H1 (cell line): ENCODE results near the gene RBL1. TPM values are rescaled to one million over a fixed set of nuclear protein-coding genes. Genes with fewer than 3 reads are reported as not detected.
"Not testable (repeated sequence)": the region's sequence is repeated elsewhere in the genome, so short reads cannot be mapped to it uniquely, and the experiment has no call there.

Experiments used
- CTCF ChIA-PET: fragments of 300-600 bp; sonication (Branson Sonifier 250); formaldehyde crosslinking; loops from one replicate; lab custom pipeline; 2021; ENCODE audit not compliant: partially characterized antibody; lab: Charles Lee
- POLR2A ChIA-PET: fragments of 300-600 bp; sonication (Branson Sonifier 250); formaldehyde crosslinking; loops from one replicate; lab custom pipeline; 2021; ENCODE audit warnings: inconsistent platforms; ENCODE audit not compliant: partially characterized antibody; lab: Charles Lee
- DNase-seq, 2 experiments: peaks; one replicate each; pipeline versions ENCODE4 v3.0.0 to v3.0.0-alpha.2; 2010 to 2022; ENCODE audit warnings: low spot score in 2 of 2, low read depth in 1 of 2, mixed read lengths in 1 of 2
- FAIRE-seq: peaks from 2 replicates; lab custom pipeline; 2011; peaks lifted over from hg19 to GRCh38; lab: Jason Lieb, UNC
- H2AFZ ChIP-seq: 2 replicates; pipeline ENCODE4 v1.8.1; 2012; ENCODE audit warnings: low read length, inconsistent platforms
- H2AK5ac ChIP-seq: 2 replicates; pipeline ENCODE4 v1.6.1; 2013; ENCODE audit warnings: low read depth, low read length
- H2BK120ac ChIP-seq: replicated peaks from 2 replicates; pipeline ENCODE3; 2013; ENCODE audit warnings: low read depth, low read length, inconsistent platforms
- H2BK12ac ChIP-seq: 2 replicates; pipeline ENCODE4 v1.6.1; 2013; ENCODE audit warnings: low read depth, low read length
- H2BK15ac ChIP-seq: 2 replicates; pipeline ENCODE4 v1.6.1; 2013; ENCODE audit warnings: low read length
- H2BK20ac ChIP-seq: 2 replicates; pipeline ENCODE4 v1.6.1; 2013; ENCODE audit warnings: low read length
- H2BK5ac ChIP-seq: 2 replicates; pipeline ENCODE4 v1.6.1; 2013; ENCODE audit warnings: low read depth, low read length
- H3K14ac ChIP-seq: 2 replicates; pipeline ENCODE4 v1.6.1; 2013; ENCODE audit warnings: inconsistent platforms; ENCODE audit not compliant: insufficient read length
- H3K18ac ChIP-seq: 2 replicates; pipeline ENCODE4 v1.6.1; 2013; ENCODE audit warnings: low read length; ENCODE audit errors: extremely low read depth
- H3K23ac ChIP-seq: 2 replicates; pipeline ENCODE4 v1.6.1; 2013; ENCODE audit warnings: inconsistent platforms; ENCODE audit not compliant: insufficient read length
- H3K23me2 ChIP-seq: 2 replicates; pipeline ENCODE4 v1.6.1; 2013; ENCODE audit warnings: low read depth, low read length
- H3K27ac ChIP-seq: 2 replicates; pipeline ENCODE4 v1.6.1; 2011; ENCODE audit warnings: low read depth, low read length, inconsistent platforms
- H3K27me3 ChIP-seq, 4 experiments: replicated peaks in 1 of 4; 1 replicate in 1 of 4; 2 replicates in 3 of 4; pipeline versions ENCODE4 v1.6.1 to v1.8.1; 2011 to 2013; ENCODE audit warnings: low read length in 3 of 4, mild to moderate bottlenecking in 3 of 4, inconsistent platforms in 2 of 4, mixed read lengths in 2 of 4, moderate library complexity in 1 of 4; ENCODE audit not compliant: control insufficient read depth in 3 of 4, insufficient read depth in 3 of 4; ENCODE audit errors: extremely low read depth in 1 of 4
- H3K36me3 ChIP-seq, 4 experiments: 2 replicates each; pipeline versions ENCODE4 v1.6.1 to v1.8.1; 2011 to 2013; ENCODE audit warnings: mild to moderate bottlenecking in 4 of 4, low read length in 3 of 4, moderate library complexity in 2 of 4, control low read depth in 1 of 4, inconsistent platforms in 1 of 4; ENCODE audit not compliant: insufficient read depth in 4 of 4, control insufficient read depth in 2 of 4
- H3K4ac ChIP-seq: replicated peaks from 2 replicates; pipeline ENCODE3; 2013; ENCODE audit warnings: low read length, low read depth, mixed read lengths, inconsistent platforms; ENCODE audit not compliant: insufficient read length
- H3K4me1 ChIP-seq, 4 experiments: replicated peaks in 1 of 4; 1 replicate in 1 of 4; 2 replicates in 3 of 4; pipeline versions ENCODE4 v1.6.1 to v1.8.1; 2011 to 2013; ENCODE audit warnings: low read length in 3 of 4, inconsistent platforms in 2 of 4, mixed read lengths in 1 of 4; ENCODE audit not compliant: insufficient read depth in 4 of 4, control insufficient read depth in 3 of 4
- H3K4me2 ChIP-seq, 2 experiments: 2 replicates each; pipeline versions ENCODE4 v1.6.1 to v1.8.1; 2011 to 2013; ENCODE audit warnings: low read depth in 2 of 2, low read length in 2 of 2, control low read depth in 1 of 2, inconsistent platforms in 1 of 2, mild to moderate bottlenecking in 1 of 2; ENCODE audit not compliant: insufficient read depth in 1 of 2
- H3K4me3 ChIP-seq, 4 experiments: fragments of 200-600, 300-600 bp in 1 of 4; sonication (generic), shearing (Covaris generic), sonication (Bioruptor Twin) in 1 of 4; 2 replicates each; pipeline versions ENCODE4 v1.5.1 to v1.8.1; 2011 to 2016; ENCODE audit warnings: low read length in 4 of 4, low read depth in 3 of 4, control low read depth in 2 of 4, inconsistent platforms in 2 of 4, mild to moderate bottlenecking in 2 of 4, mixed read lengths in 1 of 4, moderate library complexity in 1 of 4; ENCODE audit not compliant: insufficient read depth in 2 of 4; ENCODE audit errors: extremely low read depth in 1 of 4
- H3K56ac ChIP-seq: replicated peaks from 2 replicates; pipeline ENCODE3; 2013; ENCODE audit warnings: low read depth, mild to moderate bottlenecking, mixed read lengths, low read length, inconsistent platforms; ENCODE audit not compliant: insufficient read length
- H3K79me1 ChIP-seq: 2 replicates; pipeline ENCODE4 v1.6.1; 2013; ENCODE audit warnings: low read depth, low read length, control low read depth
- H3K79me2 ChIP-seq, 2 experiments: 2 replicates each; pipeline versions ENCODE4 v1.6.1 to v1.8.1; 2012 to 2013; ENCODE audit warnings: low read length in 2 of 2, mild to moderate bottlenecking in 2 of 2, inconsistent platforms in 1 of 2; ENCODE audit not compliant: insufficient read depth in 2 of 2, control insufficient read depth in 1 of 2
- H3K9ac ChIP-seq, 4 experiments: replicated peaks in 1 of 4; 1 replicate in 1 of 4; 2 replicates in 3 of 4; pipeline versions ENCODE4 v1.6.1 to v1.8.1; 2011 to 2013; ENCODE audit warnings: low read depth in 3 of 4, low read length in 3 of 4, control low read depth in 2 of 4, mild to moderate bottlenecking in 2 of 4, moderate library complexity in 2 of 4, inconsistent platforms in 1 of 4; ENCODE audit errors: extremely low read depth in 1 of 4
- H3K9me3 ChIP-seq, 2 experiments: 2 replicates each; pipeline versions ENCODE4 v1.6.1 to v1.8.1; 2012 to 2013; ENCODE audit warnings: mild to moderate bottlenecking in 2 of 2, moderate library complexity in 2 of 2, control low read depth in 1 of 2, inconsistent platforms in 1 of 2, low read depth in 1 of 2, low read length in 1 of 2, mixed read lengths in 1 of 2; ENCODE audit not compliant: insufficient read depth in 2 of 2
- H4K20me1 ChIP-seq, 2 experiments: replicated peaks in 1 of 2; 2 replicates each; pipeline versions ENCODE3 to v1.8.1; 2011 to 2013; ENCODE audit warnings: inconsistent platforms in 2 of 2, low read length in 2 of 2, mild to moderate bottlenecking in 1 of 2; ENCODE audit not compliant: insufficient read depth in 2 of 2, control insufficient read depth in 1 of 2
- H4K5ac ChIP-seq: 2 replicates; pipeline ENCODE4 v1.6.1; 2013; ENCODE audit warnings: low read length, low read depth, mixed read lengths, inconsistent platforms; ENCODE audit not compliant: insufficient read length
- H4K8ac ChIP-seq: 2 replicates; pipeline ENCODE4 v1.8.0; 2013; ENCODE audit warnings: mild to moderate bottlenecking, moderate library complexity, low read length, inconsistent platforms; ENCODE audit not compliant: insufficient read depth; ENCODE audit errors: extremely low read depth
- H4K91ac ChIP-seq: replicated peaks from 2 replicates; pipeline ENCODE3; 2013; ENCODE audit warnings: low read length, mixed read lengths, inconsistent platforms; ENCODE audit not compliant: insufficient read length
- WGBS, 2 experiments: shearing (Covaris generic) in 1 of 2; methylation state at CpG; one replicate each; pipeline versions ENCODE4 v1.1.6 to v1.1.7; 2013 to 2015; ENCODE audit warnings: low lambda C conversion rate in 2 of 2, mixed read lengths in 2 of 2, inconsistent platforms in 1 of 2, low coverage in 1 of 2, missing lambda C conversion rate in 1 of 2; ENCODE audit not compliant: insufficient replicate concordance in 2 of 2, insufficient coverage in 1 of 2, insufficient read length in 1 of 2; ENCODE audit errors: extremely low coverage in 1 of 2, missing lambda C conversion rate in 1 of 2; 5-methylcytosine and 5-hydroxymethylcytosine counted together
- polyA plus RNA-seq, 7 experiments: library from polyadenylated mRNA; depleted of rRNA in 3 of 7; stranded (reverse) in 5 of 7; unstranded in 2 of 7; fragments of >200 nt in 5 of 7; fragments of 200-250 nt in 2 of 7; gene quantifications; 1 replicate in 5 of 7; 2 replicates in 1 of 7; 4 replicates in 1 of 7; pipeline versions ENCODE4 v1.2.1 to v1.2.3, GENCODE V29; 2011 to 2013; ENCODE audit warnings: missing spikeins in 2 of 7, mixed read lengths in 2 of 7
- total RNA-seq: library from RNA; stranded (reverse); fragmentation: NEBNext Ultra II Directional; extraction: Animal tissue kit (Norgen Biotek cat#: 25700); gene quantifications from 2 replicates; pipeline ENCODE4 v1.2.1, GENCODE V29; 2021

RBL1 gene
- total and polyA plus RNA-seq, 2 of the 8 experiments (the other 6 are each of a cell fraction or from before 2014, with no cell fraction given): 3.2 to 12.3 TPM

GRCh38 chr20:37005062-37005942 lies 90.5 kb downstream of the RBL1 start:
- WGBS, 2 experiments: 91% methylated on average over 11 of the region's 11 CpGs; no CpG with 5 or more reads in 1 of the 2 experiments
- CTCF ChIA-PET: interaction anchor here (0.7 kb wide), 1 partner anchor 1478 kb away, joined by 4 read pairs; no protein-coding TSS in a partner anchor

More at GRCh38 chr20:37005062-37005942, 90.5 kb downstream of the RBL1 start:
- H4K5ac ChIP-seq, H2BK12ac ChIP-seq, H3K4ac ChIP-seq, H2BK15ac ChIP-seq, H2AFZ ChIP-seq, FAIRE-seq, H4K91ac ChIP-seq, H3K14ac ChIP-seq, H2BK5ac ChIP-seq, H2BK20ac ChIP-seq, H3K23ac ChIP-seq, H3K79me2 ChIP-seq, H3K79me1 ChIP-seq, H3K4me1 ChIP-seq, H3K9ac ChIP-seq, H2BK120ac ChIP-seq, H3K23me2 ChIP-seq, DNase-seq, POLR2A ChIA-PET, H3K56ac ChIP-seq, H3K27me3 ChIP-seq, H3K4me2 ChIP-seq, H3K4me3 ChIP-seq, H4K8ac ChIP-seq, H2AK5ac ChIP-seq, H3K18ac ChIP-seq, H3K27ac ChIP-seq, H3K9me3 ChIP-seq, H4K20me1 ChIP-seq: not testable (repeated sequence)
- peaks cover 0 to 20% (median 10%) of the 10 kb centered on the region in 4 experiments; a peak in 6 of 8 replicates for H3K36me3 ChIP-seq
